GM19438 (cell line): ENCODE results near the gene SH3PXD2B.

Experiments
- ATAC-seq: cut with Tn5 transposase; IDR thresholded peaks from one replicate; pipeline ENCODE4 v1.9.1; 2021; ENCODE audit warnings: low read depth; ENCODE audit not compliant: unreplicated experiment

SH3PXD2B gene

DNA sequence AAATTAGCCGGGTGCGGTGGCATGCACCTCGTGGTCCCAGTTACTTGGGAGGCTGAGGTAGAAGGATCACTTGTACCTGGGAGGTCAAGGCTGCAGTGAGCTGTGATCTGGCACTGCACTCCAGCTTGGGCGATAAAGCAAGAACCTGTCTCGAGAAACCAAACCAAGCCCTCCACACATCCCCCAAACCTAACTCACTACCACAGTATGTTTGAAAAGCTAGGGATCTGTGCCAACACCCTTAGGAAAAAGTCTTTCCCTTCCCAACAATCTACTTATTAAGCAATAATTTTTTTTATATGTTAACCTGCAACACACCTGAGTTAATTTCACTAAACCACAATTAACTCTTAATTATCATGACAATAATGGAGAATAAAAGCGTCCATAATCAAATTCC lies 173.0 kb downstream of the SH3PXD2B start:
- ATAC-seq, result no peak

DNA sequence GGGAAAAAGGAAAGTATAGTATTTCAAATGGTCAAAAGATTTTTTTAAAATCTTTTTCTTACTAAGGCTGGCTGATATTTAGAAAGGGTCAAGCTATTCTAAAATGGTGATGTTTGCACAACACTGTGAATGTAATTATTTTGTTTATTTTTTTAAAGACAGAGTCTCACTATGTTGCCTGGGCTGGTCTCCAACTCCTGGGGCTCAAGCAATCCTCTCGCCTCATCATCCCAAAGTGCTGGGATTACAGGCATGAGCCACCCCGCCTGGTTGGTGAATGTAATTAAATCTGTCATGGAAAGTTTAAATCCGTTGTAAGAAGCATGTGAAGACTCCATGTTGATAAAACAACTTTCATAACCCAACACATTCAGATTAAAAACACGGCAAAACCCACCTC lies 173.4 kb downstream of the SH3PXD2B start:
- no peak for ATAC-seq

DNA sequence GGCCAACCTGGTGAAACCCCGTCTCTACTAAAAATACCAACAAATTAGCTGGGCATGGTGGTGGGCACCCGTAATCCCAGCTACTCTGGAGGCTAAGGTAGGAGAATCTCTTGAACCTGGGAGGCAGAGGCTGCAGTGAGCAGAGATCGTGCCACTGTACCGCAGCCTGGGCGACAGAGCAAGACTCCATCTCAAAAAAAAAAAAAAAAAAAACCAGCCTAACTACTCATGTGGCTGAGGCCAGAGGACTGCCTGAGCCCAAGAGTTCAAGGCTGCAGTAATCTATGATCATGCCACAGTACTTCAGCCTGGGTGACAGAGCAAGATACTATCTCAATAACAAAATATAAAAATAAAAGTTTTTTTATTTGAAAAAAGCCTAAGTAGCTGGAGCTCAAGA lies 174.0 kb downstream of the SH3PXD2B start:
- ATAC-seq, result no peak

- no peak for ATAC-seq
These were observed 176.0 kb downstream of the SH3PXD2B start for GRCh38 chr5:172278356-172278755.

GRCh38 chr5:172276214-172276613 lies 178.1 kb downstream of the SH3PXD2B start:
- no peak for ATAC-seq
